Gastroesophageal sphincter (tissue), 3 donors: ENCODE results near the gene SENP1.

Experiments used
- POLR2A ChIP-seq, 2 donors: fragments of 450-650 bp; IDR thresholded peaks; one replicate each; pipeline ENCODE4 v1.6.1; 2017; ENCODE audit warnings: antibody characterized with exemption in 2 of 2, mild to moderate bottlenecking in 2 of 2, moderate library complexity in 1 of 2
- TF ChIP-seq, protein P1 (sequence below), 4 experiments: fragments of 200-600 bp in 2 of 4; fragments of 450-650 bp in 2 of 4; sonication (generic) in 1 of 4; IDR thresholded peaks; one replicate each; pipeline ENCODE4 v1.5.1; 2017 to 2019; ENCODE audit warnings: antibody characterized with exemption in 4 of 4, mild to moderate bottlenecking in 2 of 4, moderate library complexity in 2 of 4

DNA sequence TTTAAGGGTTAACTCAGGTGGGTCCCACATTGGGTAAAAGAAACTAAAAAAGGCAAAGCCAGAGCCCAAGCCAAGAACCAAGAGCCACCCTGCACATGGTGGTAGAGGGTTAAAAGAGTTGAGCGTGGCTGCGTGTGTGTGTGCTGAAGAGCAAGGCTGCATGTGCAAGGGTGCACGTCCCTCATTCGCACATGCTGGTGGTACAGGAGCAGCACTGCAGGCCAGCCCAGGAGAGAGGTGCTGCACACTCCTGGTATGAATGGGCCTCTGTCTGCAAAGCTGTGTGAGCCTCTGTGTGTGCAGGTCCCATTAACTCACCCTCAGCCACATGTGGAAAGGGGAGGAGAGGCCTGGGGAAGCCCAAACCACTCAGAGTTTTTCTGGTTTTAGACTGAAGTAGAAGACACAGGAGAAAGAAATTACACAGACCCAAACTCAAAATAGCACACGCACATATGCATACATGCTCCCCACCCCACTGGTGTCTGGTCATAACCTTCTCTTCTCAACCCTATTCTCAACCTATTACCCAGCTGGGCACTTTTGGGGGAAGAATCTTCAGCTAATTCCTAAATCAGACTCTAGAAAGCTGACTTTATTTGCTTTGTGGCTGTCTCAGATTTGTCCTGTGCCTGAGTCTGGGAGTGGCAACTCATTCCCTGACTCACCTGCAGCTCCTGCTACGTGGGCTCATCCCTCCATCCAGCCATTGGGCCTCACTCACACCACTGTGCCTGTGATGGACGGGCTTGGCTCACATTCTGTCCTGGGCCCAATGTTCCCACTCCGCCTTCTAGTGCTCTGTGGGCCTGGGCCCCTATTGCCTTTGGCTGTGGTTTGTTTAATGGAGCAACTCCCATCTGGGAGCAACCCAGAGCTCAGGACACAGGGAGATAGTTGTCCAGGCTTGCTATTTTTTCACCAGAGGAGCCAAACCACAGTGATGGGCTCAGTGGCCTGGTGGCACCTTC is 70.8 kb downstream of the SENP1 start:
- TF ChIP-seq, protein P1, sequence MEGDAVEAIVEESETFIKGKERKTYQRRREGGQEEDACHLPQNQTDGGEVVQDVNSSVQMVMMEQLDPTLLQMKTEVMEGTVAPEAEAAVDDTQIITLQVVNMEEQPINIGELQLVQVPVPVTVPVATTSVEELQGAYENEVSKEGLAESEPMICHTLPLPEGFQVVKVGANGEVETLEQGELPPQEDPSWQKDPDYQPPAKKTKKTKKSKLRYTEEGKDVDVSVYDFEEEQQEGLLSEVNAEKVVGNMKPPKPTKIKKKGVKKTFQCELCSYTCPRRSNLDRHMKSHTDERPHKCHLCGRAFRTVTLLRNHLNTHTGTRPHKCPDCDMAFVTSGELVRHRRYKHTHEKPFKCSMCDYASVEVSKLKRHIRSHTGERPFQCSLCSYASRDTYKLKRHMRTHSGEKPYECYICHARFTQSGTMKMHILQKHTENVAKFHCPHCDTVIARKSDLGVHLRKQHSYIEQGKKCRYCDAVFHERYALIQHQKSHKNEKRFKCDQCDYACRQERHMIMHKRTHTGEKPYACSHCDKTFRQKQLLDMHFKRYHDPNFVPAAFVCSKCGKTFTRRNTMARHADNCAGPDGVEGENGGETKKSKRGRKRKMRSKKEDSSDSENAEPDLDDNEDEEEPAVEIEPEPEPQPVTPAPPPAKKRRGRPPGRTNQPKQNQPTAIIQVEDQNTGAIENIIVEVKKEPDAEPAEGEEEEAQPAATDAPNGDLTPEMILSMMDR (IDR thresholded peaks at IDR 0.05): no peak
- no peak for TF ChIP-seq POLR2A (IDR thresholded peaks at IDR 0.05)
